Activated naive CD4-positive, alpha-beta T cell treated with anti-CD3 and anti-CD28 coated beads, Interleukin-2, amount 50 U/mL, for 16 hours (primary cell): ENCODE data around the gene HNRNPL.
"Not testable (repeated sequence)": the region's sequence is repeated elsewhere in the genome, so short reads cannot be mapped to it uniquely, and the experiment has no call there.

ENCODE experiments used
- DNase-seq: peaks from one replicate; pipeline ENCODE4 v3.0.0-alpha.2; 2020

The HNRNPL gene

DNA sequence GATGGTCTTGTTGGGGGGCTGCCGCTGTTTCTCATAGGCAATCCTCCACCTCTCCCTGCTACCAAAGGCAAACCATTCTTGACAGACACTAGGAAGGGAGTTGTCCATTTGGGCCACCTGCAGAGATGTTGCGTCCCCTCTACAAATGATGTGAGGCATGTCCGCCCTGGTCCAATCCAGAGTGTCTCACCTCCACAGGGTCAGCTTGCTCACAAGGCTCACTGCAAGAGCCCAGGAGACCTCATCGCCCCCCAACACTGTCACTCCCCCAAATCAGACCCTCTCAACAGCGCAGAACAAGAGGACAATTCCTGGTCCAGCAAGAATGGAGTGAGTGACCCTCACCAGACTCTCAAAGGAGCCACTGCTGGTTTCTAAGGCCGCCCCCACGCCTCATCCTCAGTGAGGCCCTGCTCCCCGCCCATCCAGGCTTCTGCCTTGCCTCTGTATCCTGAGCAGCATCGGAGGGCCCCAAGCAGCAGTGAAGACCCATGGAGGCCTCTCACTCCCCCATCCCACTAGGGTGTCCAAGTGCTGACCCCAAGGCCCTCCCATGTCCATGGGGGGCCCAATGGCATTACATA, 6.5 kb downstream of the HNRNPL start:
- no peak for DNase-seq

DNA sequence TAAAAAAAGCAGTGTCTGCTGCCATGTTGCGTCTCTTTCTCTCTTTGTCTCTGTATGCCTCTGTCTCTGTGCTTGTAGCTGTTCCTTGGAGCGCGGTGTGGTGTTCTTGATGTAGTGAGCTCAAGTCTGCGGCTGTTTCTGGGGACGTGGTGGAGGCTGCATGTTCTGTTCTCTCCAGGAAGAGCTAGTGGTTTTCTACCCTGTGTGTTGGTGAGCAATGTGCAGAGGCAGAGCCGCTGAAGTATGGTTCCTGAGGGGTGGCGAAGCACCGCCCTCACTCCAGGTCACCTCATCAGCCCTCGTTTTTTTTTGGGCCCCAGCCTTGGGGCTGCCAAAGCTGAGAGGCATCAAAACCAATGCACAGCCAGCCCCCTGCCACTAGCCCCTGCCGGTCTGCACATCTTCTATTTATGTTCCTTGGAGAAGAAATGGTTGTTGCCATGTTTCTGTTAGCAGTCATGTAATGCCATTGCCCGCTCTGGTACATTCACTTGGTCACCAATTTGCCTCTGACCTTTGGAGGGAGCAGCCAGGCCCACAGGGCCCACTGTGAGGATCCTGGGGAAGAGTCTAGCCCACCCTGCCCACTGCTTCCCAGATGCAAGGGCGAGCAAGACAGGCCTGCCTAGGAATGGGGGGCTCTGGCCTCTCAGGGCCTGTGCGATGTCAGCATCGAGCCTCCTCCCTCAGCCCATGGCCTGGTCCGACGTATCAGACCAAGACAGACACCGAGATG, 7.2 kb downstream of the HNRNPL start:
- DNase-seq = peak; percentile 39

DNA sequence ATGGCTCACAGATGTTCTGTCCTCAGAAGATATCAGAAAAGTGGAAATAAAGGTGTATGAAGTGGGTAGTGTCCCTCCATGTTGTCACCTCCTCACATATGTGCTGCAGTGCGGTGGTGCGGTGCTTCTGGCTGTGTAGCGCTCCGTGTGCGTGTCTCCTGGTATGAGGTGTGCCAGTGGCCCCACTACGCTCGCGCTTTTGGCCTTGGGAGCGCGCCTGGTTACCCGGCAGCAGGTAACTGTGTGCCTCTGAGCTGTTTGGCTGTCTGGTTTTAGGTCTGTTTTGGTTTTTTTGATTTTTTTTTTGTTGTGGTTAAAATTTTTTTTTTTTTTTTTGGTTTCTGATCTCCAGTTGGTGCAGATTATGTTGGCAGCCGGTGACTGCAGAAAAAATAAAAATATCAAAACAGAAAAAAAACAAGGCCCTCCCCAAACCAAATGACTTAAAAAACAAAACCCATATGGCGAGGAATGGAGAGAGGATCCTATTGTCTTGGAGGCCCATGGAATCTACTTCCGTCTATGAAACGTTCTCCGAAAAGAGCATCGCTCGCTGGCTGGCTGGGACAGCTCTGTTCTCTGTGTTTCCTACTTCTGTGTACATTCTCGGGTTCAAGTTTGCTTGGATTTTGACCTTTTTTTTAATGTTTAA, 7.9 kb downstream of the HNRNPL start:
- DNase-seq = peak; percentile 34

DNA sequence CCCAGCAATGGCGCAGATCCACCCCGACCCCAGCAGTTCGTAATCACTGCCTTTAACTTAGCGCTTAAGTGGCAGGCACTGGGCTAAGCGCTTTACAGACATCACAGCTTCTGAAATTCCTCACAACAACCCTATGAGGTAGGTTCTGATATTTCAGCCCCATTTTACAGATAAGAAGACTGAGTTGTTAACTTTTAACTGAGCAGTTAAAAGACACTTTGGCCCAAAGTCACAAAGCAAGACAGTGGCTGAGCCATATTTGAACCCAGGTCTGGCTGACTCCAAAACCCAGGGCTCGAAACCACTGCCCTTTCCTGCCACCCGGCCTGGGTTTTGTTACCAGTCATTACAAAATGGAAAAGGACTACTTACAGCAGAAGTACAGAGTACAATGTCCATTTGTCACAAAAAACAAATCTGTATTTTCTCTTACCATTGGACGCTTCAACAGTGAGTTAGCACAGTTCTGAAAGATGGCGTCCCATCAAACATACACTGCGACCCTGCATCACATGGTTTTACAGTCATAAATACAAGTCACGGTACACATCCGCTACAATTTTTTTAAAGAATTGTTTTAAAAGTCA, 8.5 kb downstream of the HNRNPL start:
- no peak for DNase-seq

DNA sequence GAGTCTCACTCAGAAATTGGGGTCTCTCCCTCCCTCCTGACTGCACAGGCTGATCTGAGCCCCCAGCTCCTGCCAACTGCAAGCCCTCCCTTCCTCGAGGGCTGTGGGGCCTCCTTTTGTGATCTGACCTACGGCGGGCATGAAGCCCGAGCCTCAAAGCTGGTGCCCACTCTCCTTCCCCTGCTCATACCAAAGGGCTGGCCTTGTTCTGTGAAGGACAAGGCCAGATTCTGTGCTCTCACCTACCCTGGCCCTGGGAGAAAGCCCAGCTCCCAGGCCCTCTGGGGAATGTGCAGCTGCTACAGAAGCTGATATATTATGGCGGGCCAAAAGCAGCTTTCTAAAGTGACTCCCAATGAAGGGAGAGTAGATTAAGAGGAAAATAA, 9.2 kb downstream of the HNRNPL start:
- DNase-seq = no peak

DNA sequence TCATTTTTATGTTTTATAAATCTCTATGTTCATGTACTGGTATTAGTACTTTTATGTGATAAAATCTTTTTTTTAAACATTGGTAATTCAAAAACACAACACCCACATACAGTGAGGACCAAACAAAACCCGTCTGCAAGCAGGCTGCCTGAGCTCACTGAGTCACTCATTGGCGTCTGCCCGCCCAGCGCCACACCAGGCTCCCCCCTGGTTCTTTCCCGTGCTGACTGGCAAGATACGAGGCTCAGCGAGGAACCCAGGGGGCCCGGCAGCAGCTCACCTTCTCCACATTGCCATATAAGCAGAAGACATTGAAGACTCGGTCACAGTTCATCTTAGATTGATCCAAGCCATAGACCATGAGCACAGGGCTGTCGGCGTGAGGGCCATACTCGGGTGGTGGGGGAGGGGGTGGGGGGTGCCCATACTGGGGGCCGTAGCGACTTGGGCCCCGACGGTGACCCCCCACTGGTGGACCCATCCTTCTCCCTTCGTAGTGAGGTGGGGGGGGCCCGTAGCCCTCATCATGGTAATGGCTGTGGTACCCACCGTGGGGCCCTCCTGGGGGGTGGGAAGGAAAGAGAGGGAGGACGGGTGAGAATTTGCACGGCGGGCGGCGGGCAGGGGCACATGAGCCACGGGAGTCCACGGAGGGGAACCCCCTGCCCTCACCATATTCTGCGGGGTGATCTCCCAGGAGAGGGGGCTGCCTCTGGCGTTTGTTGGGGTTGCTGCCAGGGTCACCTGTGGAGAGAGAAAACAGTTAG, 9.8 kb downstream of the HNRNPL start:
- no peak for DNase-seq

DNA sequence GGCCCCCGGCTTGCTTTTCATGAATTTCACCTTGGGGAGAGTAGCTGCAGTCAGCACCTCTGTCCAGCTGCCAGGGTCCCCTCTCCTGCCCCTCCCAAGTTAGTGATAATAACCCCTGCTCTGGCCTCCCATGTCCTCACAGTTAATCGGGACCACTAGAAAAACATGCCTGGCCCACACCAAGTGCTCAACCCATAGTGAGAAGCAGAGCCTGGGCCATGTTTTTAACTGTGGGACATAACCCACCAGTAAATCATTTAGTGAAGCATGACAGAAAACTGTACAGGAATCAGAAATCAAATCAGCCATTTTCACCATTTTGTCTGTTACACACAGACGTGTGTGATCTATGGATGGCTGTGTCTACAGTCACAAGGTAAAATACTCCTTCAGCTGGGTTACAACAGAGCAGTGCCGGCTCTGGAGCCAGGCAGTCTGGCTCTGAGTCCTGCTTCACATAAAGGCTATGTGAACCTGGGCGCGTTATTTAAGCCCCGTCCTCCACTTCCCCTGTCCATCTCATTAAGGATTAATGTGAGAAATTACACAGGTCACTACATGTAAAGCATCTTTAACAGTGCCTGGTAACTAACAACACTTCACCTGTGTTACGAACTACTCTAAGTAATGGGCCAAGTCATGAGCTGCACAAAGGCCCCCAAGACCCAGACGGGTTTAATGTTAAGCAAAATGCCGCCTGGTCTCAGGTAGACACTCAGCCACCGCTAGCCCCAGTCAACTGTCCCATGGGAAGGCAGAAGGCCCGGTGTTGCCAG, 10.6 kb downstream of the HNRNPL start:
- DNase-seq = no peak

DNA sequence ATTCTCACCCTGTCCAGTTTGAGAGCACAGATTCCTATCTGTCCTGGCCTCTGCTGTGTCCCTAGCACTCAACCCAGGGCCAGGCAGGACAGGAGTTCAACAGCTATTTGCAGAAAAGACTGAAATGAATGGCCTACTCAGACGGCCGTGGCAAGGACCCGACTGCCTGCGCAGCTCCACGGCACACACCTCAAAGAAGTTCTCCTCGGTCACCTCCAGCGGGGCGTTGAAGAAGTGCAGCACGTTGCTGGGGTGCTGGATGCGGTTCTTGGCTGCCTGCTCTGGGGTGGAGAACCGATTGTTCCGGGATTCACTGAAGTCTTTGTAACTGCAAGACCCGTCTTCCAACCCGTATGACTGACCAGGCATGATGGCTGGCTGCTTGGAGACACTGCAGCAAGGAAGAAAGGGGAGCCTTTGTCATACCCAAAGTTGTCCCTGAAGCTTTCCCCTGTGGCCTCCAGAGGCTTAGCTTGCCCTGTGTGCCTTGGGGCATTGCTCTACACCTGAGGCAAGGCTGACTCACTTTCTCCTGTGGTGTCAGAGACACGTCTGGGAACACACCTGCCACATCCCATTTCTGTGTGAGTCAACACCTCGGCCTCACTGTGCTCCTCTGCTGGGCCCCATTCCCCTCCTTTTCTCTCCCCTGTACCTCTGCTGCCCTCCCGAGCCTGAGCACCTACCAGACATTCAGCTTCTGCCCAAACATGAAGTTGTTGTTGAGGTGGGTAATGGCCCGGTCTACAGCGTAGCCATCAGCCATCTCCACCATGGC, 11.4 kb downstream of the HNRNPL start:
- peak; percentile 67 for DNase-seq

DNA sequence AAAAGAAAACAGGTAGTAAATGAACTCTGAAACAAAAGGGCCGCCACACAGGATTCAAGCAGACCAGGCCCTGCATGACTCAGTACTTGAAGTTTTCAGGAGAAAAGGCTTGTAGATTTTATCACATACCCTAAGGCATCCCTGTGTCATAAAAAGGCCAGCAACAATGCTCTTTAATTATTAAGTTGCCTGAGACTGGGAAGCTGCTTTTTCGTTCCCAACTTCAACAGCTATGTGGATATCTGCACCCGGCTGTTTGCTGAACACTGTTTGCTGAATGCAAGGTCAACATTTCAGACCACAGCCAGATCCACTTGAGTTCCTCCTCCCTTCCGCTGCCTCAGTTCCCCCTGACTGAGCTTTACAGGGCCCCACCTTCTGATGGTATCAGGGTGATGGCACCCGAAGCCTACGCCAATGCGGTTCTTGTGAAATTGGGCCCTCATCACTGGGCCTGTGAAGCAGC, 12.1 kb downstream of the HNRNPL start:
- DNase-seq = no peak

DNA sequence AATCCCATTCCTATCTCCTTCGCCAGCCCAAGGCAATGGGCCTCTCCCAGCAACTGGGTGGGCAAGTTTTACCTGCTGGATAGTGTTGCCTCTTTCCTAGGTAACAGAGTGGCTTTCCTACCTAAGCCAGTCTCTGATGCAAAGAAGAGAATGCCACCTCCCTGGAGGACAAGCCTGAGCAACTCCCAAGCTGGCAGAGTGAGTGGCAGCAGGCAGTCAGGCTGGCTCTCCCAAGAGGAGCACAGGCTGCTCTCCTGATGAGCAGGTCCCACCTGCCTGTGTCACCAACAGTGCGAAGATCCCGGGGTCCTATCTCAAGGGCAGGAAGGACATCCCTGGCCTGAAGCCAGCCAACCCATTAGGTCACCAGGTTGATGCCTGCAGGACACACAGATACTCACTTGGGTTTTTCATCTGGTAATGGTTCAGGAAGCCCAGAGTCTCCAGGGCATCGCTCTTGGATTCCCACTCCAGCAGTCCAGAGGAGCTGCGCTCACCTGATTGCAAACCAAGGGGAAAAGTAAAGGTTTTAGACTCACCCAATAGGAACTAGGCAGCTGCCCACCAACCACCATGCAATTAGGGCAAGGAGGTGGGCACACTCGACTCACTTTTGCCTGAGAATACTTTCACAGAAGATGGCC, 12.7 kb downstream of the HNRNPL start:
- DNase-seq = no peak

DNA sequence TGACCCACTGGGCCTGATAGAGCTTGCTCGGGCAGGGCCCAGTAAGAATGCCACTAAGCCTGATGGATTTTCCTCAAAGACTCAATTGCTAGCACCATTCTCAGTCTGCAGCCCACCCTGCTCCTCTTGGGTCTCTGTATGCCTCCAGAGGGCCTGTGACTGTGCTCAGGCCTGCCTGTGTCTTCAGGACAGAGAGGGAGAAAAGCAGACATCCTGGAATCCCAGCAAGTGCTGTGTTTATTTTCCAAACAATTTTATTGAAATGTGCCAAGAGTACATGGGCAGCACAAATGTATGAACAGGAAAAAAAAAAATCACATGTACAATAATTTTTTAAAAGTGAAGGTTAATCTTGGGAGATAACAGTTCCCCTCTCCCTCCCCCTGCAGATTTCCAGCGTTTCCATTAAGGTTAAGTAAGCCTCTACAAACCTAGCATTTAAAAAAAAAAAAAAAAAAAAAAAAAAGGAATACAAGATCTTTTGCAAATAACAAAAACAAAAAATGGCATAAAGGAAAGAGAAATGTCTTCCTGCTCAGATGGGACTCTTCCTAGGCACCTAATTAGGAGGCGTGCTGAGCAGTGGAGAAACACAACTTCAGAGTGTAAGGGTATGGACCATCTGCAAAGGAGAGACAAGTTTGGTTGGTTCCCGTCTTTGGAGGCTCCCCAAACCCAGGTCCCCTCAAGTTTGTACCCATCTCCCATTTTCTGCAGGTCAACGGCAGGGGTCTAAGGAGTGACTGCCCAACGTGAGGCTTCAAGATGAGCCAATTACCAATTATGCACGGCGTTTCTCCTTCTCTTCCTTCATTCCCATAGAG, 13.4 kb downstream of the HNRNPL start:
- DNase-seq = no peak

DNA sequence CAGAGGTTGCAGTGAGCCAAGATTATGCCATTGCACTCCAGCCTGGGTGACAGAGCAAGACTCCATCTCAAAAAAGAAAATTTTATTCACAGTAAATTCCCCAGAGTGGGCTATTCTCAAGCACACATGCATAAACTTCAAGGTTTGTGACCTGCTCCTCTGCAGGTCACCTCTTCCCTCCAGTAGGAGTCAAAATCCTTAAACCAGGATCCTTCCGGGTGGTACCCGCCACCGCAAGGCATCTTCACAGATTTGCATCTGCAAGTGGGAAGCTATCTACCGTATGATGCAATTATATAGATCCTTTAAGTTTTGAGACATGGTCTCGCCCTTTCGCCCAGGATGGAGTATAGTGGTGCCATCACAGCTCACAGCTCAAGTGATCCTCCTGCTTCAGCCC, 15.2 kb downstream of the HNRNPL start:
- no peak for DNase-seq

DNA sequence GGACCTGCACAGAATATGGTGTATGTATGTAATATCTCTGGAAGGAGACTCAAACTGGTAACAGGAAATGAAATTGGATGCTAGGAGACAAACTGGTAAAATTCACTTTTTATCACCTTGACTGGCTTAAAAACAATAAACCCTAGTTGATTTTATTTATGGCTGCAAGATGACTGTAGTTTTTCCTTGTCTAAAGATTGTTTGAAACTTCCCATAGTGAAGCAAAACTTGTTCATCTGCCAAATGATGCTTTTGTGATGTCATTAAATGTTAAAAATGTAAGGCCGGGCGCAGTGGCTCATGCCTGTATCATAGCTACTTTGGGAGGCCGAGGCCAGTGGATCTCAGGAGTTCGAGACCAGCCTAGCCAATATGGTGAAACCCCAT, 15.7 kb downstream of the HNRNPL start:
- DNase-seq = no peak

DNA sequence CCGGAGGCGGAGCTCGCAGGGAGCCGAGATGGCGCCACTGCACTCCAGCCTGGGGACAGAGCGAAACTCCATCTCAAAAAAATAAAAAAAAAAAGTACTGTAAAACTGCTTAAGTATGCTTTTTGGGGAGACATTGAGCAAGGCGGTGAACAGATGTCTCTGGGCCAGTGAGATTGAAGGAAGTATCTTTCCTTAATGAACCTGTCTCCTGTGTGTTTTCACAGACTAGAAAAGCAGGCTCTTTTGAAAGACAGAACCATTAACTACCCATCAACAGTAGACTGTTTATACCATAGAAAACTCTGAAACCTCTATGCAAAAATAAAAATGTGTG, 16.7 kb downstream of the HNRNPL start:
- DNase-seq = no peak

DNA sequence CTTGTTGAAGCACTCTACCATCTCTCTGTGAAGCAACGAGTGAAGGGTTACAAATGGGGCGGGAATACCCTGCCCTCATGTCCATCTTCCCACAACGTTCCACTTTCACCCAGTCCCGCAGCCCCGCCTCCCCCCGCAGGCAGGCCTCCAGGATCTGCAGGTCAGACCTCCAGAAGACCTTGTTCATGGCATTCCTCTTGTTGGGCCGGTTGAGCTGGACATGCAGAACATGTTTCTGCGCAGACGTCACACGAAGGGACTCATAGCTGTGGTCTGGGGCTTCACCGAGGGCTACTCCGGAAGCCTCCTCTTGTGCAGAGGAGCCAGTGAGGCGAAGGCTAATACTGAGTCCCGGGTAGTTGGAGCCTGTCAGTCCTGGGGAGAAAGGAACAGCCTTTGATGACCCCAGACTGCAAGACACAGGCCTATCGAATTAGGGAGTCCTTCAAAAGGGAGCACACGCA, 18.6 kb downstream of the HNRNPL start:
- DNase-seq = no peak

DNA sequence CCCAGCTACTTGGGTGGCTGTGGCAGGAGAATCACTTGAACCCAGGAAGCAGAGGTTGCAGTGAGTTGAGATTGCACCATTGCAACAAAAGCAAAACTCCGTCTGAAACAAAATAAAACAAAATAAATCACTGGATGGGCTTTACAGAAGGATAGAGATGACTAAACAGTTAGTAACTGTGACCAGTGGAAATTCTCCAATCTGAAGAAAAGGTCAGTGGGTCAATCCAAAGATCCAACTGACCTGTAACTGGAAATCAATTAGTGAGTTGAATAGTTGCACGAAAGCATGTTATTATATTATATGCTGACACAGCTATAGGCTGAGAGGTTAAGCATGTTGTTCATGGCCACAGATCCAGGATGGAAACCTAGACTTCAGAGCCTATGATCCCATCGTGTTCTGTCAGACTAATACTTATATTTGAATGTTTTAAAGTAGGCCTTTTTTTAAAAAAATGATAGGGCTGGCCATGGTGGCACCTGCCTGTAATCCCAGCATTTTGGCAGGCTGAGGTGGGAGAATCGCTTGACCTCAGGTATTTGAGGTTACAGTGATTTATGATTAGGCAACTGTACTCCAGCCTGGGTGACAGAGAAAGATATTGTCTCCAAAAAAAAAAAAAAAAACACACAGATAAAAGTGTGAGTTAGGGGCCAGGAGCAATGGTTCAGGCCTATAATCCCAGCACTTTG, 19.6 kb downstream of the HNRNPL start:
- no peak for DNase-seq

DNA sequence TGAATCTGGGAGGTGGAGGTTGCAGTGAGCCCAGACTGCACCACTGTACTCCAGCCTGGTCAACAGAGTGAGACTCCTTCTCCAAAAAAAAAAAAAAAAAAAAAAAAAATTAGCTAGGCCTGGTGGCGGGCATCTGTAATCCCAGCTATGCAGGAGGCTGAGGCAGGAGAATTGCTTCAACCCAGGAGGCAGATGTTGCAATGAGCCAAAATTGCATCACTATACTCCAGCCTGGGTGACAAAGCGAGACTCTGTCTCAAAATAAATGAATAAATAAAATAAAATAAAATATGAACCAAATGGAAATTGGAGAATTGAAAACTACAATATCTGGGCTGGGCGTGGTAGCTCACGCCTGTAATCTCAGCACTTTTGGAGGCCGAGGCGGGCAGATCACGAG, 20.6 kb downstream of the HNRNPL start:
- not testable (repeated sequence) for DNase-seq

DNA sequence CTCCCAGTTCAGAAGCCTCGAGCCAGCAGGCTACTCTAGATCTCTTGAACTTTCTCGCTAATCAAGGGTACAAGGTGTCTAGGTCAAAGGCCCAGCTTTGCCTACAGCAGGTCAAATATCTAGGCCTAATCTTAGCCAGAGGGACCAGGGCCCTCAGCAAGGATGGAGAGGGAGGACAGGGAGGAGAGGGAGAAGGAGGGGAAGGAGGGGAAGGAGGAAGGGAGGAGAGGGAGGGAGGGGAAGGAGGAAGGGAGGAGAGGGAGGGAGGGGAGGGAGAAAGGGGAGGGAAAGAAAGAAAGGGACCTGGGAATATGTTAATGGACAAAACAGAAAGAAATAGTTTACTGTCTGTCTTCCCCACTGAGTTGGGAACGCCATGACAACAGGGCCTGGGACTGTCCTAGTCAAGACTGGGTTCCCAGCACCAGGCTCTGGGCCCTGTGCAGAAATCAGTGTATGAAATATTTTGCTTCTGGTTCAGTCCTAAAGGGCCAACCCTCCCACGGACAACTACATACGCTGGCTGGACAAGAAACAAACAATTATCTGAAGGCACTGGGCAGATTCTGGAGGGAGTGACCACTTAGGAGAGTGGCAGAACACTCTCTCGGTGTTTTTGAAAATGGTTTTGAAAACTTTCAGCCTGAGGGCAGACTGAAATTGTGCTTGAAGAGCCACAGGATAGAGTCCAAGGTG, 22.8 kb downstream of the HNRNPL start:
- no peak for DNase-seq

DNA sequence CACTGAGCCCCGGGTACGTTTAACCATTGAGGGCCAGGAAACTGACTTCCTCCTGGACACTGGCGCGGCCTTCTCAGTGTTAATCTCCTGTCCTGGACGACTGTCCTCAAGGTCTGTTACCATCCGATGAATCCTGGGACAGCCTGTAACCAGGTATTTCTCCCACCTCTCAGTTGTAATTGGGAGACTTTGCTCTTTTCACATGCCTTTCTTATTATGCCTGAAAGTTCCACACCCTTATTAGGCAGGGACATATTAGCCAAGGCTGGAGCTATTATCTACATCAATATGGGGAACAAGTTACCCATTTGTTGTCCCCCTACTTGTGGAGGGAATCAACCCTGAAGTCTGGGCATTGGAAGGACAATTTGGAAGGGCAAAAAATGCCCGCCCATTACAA, 23.9 kb downstream of the HNRNPL start:
- DNase-seq = not testable (repeated sequence)
